Measurements from ENCODE around the gene SCFD2. TPM values are rescaled to one million over a fixed set of nuclear protein-coding genes. Genes with fewer than 3 reads are reported as not detected.
"Not testable (repeated sequence)": the region's sequence is repeated elsewhere in the genome, so short reads cannot be mapped to it uniquely, and the experiment has no call there.

SCFD2 gene
- total RNA-seq, 2 experiments from 2014 or later = 25.1 to 27.2 TPM

DNA sequence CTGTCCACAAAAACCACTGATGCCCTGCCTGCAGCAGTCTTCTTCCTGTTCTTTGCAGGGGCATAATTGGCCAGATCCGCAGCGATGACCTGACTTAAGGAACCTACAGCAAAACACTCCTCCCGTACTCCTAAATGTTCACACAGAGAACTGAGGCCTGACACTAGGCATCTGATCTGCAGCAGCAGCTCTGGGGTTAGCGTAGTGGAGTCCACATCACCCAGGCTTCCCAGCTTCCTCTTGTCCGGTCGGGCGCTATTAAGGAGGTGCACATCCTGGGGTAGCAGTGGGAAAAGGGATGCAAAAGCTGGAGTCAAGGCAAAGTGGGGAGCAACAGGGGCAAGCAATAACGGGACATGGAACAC, 758 bp downstream of the SCFD2 start:
- Mint-ChIP-seq H3K27me3 (ENCODE audit: low read depth) (peaks cover 7% of the 10 kb centered on the region), H3K4me1 (ENCODE audit: low read depth) (peaks cover 41% of the 10 kb centered on the region), H3K36me3 (ENCODE audit: low read depth) (peaks cover 20% of the 10 kb centered on the region), H3K4me3 (peak overlapping the region; percentile 94), H3K9me3 (ENCODE audit: insufficient read depth) (no peaks in the 10 kb centered on the region), H3K27ac (peak overlapping the region; percentile 93)
- DNase-seq (peak; percentile 31), ATAC-seq (peak; percentile 4)
- POLR2A ChIA-PET = interaction anchor here (3.3 kb wide), 1 partner anchor 13 kb away, joined by 21 read pairs; the partner anchor contains the start of gene FIP1L1
- CTCF ChIA-PET = no interaction called here

DNA sequence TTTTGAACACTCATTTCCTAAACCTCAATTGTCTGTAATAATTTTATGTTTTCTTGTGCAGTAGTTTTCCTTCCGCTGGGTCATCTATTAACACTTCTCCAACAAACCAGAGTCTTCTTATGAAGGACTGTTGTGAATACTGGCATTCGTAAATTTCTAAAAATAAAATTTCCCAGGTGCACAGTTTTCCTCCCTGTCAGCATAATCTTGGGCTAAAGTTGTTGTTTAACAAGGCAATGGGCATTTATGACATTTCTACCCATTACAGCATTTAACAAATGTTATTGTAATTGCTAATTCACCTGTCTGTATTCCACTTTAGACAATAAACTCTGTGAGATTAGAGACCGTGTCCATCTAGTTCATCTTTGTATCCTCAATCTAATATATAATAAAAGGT, 1.2 kb downstream of the SCFD2 start:
- H3K27me3 Mint-ChIP-seq (ENCODE audit: low read depth) = peaks cover 2% of the 10 kb centered on the region

DNA sequence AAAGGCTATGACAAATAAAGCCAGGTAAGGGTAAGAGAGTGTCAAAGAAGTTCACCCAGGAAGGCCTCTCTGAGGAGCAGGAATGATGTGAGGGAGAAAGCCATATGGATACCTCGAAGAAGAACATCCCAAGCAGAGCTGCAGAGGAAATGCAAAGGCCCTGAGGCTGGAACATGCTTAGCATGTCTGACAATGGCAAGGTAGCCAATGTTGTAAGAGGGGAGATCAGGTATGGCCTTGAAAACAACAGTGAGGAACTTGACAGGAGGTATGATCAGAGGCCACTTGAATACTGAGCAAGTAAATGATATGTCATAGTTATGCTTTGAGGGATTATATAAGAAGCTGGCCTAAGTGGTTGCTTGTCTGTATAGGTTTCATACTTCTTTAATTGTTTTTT, 3.8 kb downstream of the SCFD2 start:
- Mint-ChIP-seq H3K36me3 (ENCODE audit: low read depth) (peaks cover 29% of the 10 kb centered on the region), H3K27me3 (ENCODE audit: low read depth) (no peaks in the 10 kb centered on the region), H3K27ac (no peak overlapping the region), H3K9me3 (ENCODE audit: insufficient read depth) (no peaks in the 10 kb centered on the region), H3K4me3 (no peak overlapping the region), H3K4me1 (ENCODE audit: low read depth) (peaks cover 47% of the 10 kb centered on the region)
- DNase-seq (no peak), ATAC-seq (no peak)
- POLR2A ChIA-PET = no interaction called here
- CTCF ChIA-PET = no interaction called here

More for the DNA sequence above, 1.2 kb downstream of the SCFD2 start:
- ATAC-seq (no peak), DNase-seq (no peak)
- ChIA-PET POLR2A (no interaction called here), CTCF (no interaction called here)
- no peaks in the 10 kb centered on the region for H3K9me3 Mint-ChIP-seq (ENCODE audit: insufficient read depth)
- peaks cover 22% of the 10 kb centered on the region for H3K36me3 Mint-ChIP-seq (ENCODE audit: low read depth)
- H3K27ac Mint-ChIP-seq = peak overlapping the region; percentile 93
- H3K4me3 Mint-ChIP-seq = peak overlapping the region; percentile 94
- peaks cover 45% of the 10 kb centered on the region for H3K4me1 Mint-ChIP-seq (ENCODE audit: low read depth)

- H3K27me3 Mint-ChIP-seq (ENCODE audit: low read depth) = no peaks in the 10 kb centered on the region
- ATAC-seq (no peak), DNase-seq (no peak)
- H3K36me3 Mint-ChIP-seq (ENCODE audit: low read depth) = peaks cover 29% of the 10 kb centered on the region
- ChIA-PET CTCF (no interaction called here), POLR2A (no interaction called here)
- no peaks in the 10 kb centered on the region for H3K9me3 Mint-ChIP-seq (ENCODE audit: insufficient read depth)
- no peak overlapping the region for H3K27ac Mint-ChIP-seq
- no peak overlapping the region for H3K4me3 Mint-ChIP-seq
- H3K4me1 Mint-ChIP-seq (ENCODE audit: low read depth) = peaks cover 41% of the 10 kb centered on the region
These were observed 4.4 kb downstream of the SCFD2 start for GRCh38 chr4:53361451-53361850.

- ChIA-PET CTCF (interaction anchor here (1.4 kb wide), 1 partner anchor 16 kb away, joined by 3 read pairs; no protein-coding TSS in a partner anchor), POLR2A (no interaction called here)
- no peak for ATAC-seq
- H3K9me3 Mint-ChIP-seq (ENCODE audit: insufficient read depth) = no peaks in the 10 kb centered on the region
- no peak overlapping the region for H3K4me3 Mint-ChIP-seq
- peaks cover 50% of the 10 kb centered on the region for H3K36me3 Mint-ChIP-seq (ENCODE audit: low read depth)
- H3K4me1 Mint-ChIP-seq (ENCODE audit: low read depth) = peaks cover 15% of the 10 kb centered on the region
- H3K27ac Mint-ChIP-seq = no peak overlapping the region
- no peak for DNase-seq
- H3K27me3 Mint-ChIP-seq (ENCODE audit: low read depth) = no peaks in the 10 kb centered on the region
These were observed 9.8 kb downstream of the SCFD2 start for GRCh38 chr4:53355930-53356521.

DNA sequence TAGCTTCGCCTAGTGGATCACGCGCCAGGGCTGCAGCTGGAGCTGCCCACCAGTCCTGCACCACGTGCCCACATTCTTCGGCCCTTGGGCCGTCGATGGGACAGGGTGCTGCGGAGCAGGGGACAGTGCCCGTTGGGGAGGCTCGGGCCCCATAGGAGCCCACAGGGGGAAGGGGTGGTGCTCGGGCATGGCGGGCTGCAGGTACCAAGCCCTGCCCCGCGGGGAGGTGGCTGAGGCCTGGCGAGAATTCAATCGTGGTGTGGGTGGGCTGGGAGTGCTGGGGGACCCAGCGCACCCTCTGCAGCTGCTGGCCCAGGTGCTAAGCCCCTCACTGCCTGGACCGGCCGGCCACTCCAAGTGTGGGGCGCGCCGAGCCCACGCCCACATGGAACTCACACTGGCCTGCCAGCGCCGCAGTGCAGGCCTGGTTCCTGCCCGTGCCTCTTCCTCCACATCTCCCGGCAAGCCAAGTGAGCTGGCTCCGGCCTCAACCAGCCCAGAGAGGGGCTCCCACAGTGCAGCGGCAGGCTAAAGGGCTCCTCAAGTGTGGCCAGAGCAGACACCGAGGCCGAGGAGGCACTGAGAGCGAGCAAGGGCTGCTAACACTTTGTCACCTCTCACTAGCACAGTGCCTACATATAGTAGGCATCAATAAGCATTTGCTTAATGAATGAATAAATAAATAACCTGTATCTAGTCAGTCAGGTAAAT, 11.7 kb downstream of the SCFD2 start:
- ChIA-PET CTCF (no interaction called here), POLR2A (no interaction called here)
- H3K4me3 Mint-ChIP-seq = no peak overlapping the region
- no peaks in the 10 kb centered on the region for H3K27me3 Mint-ChIP-seq (ENCODE audit: low read depth)
- no peak overlapping the region for H3K27ac Mint-ChIP-seq
- DNase-seq = no peak
- no peaks in the 10 kb centered on the region for H3K4me1 Mint-ChIP-seq (ENCODE audit: low read depth)
- ATAC-seq = no peak
- no peaks in the 10 kb centered on the region for H3K9me3 Mint-ChIP-seq (ENCODE audit: insufficient read depth)
- peaks cover 55% of the 10 kb centered on the region for H3K36me3 Mint-ChIP-seq (ENCODE audit: low read depth)

GRCh38 chr4:53349091-53349491, 16.8 kb downstream of the SCFD2 start:
- no peaks in the 10 kb centered on the region for H3K4me1 Mint-ChIP-seq (ENCODE audit: low read depth)
- ATAC-seq (no peak), DNase-seq (no peak)
- H3K4me3 Mint-ChIP-seq = no peak overlapping the region
- CTCF ChIA-PET = no interaction called here
- H3K27ac Mint-ChIP-seq = no peak overlapping the region
- peaks cover 67% of the 10 kb centered on the region for H3K36me3 Mint-ChIP-seq (ENCODE audit: low read depth)
- no peaks in the 10 kb centered on the region for H3K27me3 Mint-ChIP-seq (ENCODE audit: low read depth)
- peaks cover 3% of the 10 kb centered on the region for H3K9me3 Mint-ChIP-seq (ENCODE audit: insufficient read depth)
- POLR2A ChIA-PET = no interaction called here

- no peaks in the 10 kb centered on the region for H3K27me3 Mint-ChIP-seq (ENCODE audit: low read depth)
- H3K4me3 Mint-ChIP-seq = no peak overlapping the region
- DNase-seq (no peak), ATAC-seq (no peak)
- H3K9me3 Mint-ChIP-seq (ENCODE audit: insufficient read depth) = peaks cover 3% of the 10 kb centered on the region
- no peak overlapping the region for H3K27ac Mint-ChIP-seq
- peaks cover 68% of the 10 kb centered on the region for H3K36me3 Mint-ChIP-seq (ENCODE audit: low read depth)
- POLR2A ChIA-PET = no interaction called here
- CTCF ChIA-PET = no interaction called here
- no peaks in the 10 kb centered on the region for H3K4me1 Mint-ChIP-seq (ENCODE audit: low read depth)
These were observed 17.8 kb downstream of the SCFD2 start for GRCh38 chr4:53348046-53348445.

GRCh38 chr4:53346920-53347852, 18.7 kb downstream of the SCFD2 start:
- no peak overlapping the region for H3K4me3 Mint-ChIP-seq
- H3K36me3 Mint-ChIP-seq (ENCODE audit: low read depth) = peaks cover 63% of the 10 kb centered on the region
- DNase-seq (no peak), ATAC-seq (no peak)
- peaks cover 3% of the 10 kb centered on the region for H3K9me3 Mint-ChIP-seq (ENCODE audit: insufficient read depth)
- H3K27ac Mint-ChIP-seq = no peak overlapping the region
- POLR2A ChIA-PET = no interaction called here
- no peaks in the 10 kb centered on the region for H3K27me3 Mint-ChIP-seq (ENCODE audit: low read depth)
- no peaks in the 10 kb centered on the region for H3K4me1 Mint-ChIP-seq (ENCODE audit: low read depth)
- CTCF ChIA-PET = no interaction called here

- CTCF ChIA-PET; ATAC-seq; H3K9me3 Mint-ChIP-seq (ENCODE audit: insufficient read depth); H3K27ac Mint-ChIP-seq; H3K4me1 Mint-ChIP-seq (ENCODE audit: low read depth); H3K27me3 Mint-ChIP-seq (ENCODE audit: low read depth); H3K4me3 Mint-ChIP-seq; DNase-seq; POLR2A ChIA-PET: not testable (repeated sequence)
- peaks cover 64% of the 10 kb centered on the region for H3K36me3 Mint-ChIP-seq (ENCODE audit: low read depth)
These were observed 19.5 kb downstream of the SCFD2 start for GRCh38 chr4:53346392-53346791.

GRCh38 chr4:53340145-53340544, 25.7 kb downstream of the SCFD2 start:
- H3K9me3 Mint-ChIP-seq (ENCODE audit: insufficient read depth); DNase-seq; H3K4me1 Mint-ChIP-seq (ENCODE audit: low read depth); H3K27ac Mint-ChIP-seq; H3K4me3 Mint-ChIP-seq; ATAC-seq; H3K27me3 Mint-ChIP-seq (ENCODE audit: low read depth): not testable (repeated sequence)
- ChIA-PET POLR2A (interaction anchor here (0.8 kb wide), 1 partner anchor 978 kb away, joined by 3 read pairs; no protein-coding TSS in a partner anchor), CTCF (interaction anchor here (1.3 kb wide), 1 partner anchor 15 kb away, joined by 3 read pairs; no protein-coding TSS in a partner anchor)
- peaks cover 47% of the 10 kb centered on the region for H3K36me3 Mint-ChIP-seq (ENCODE audit: low read depth)

- H3K27ac Mint-ChIP-seq; H3K4me1 Mint-ChIP-seq (ENCODE audit: low read depth); DNase-seq; H3K9me3 Mint-ChIP-seq (ENCODE audit: insufficient read depth); H3K27me3 Mint-ChIP-seq (ENCODE audit: low read depth); ATAC-seq; H3K4me3 Mint-ChIP-seq; CTCF ChIA-PET; POLR2A ChIA-PET: not testable (repeated sequence)
- H3K36me3 Mint-ChIP-seq (ENCODE audit: low read depth) = peaks cover 22% of the 10 kb centered on the region
These were observed 30.9 kb downstream of the SCFD2 start for GRCh38 chr4:53334916-53335315.

Data from activated CD8-positive, alpha-beta T cell treated with anti-CD3 and anti-CD28 coated beads, Interleukin-2, amount 10 ng/mL, durations not matched to agents 7 days and 5 days (primary cell).